HCT116 (cell line): ENCODE data around the gene ACTN3.

ENCODE experiments used
- CBX3 ChIP-seq: IDR thresholded peaks from 2 replicates; pipeline ENCODE4 v1.6.1; 2012; ENCODE audit warnings: low read depth
- CTCF ChIP-seq, 3 experiments: fragments of 200-600 bp in 1 of 3; sonication (generic) in 1 of 3; IDR thresholded peaks in 2 of 3; conservative IDR thresholded peaks in 1 of 3; 2 replicates each; pipeline ENCODE4 v1.5.1; 2012 to 2017; ENCODE audit warnings: low read depth in 2 of 3, low read length in 2 of 3, antibody characterized with exemption in 1 of 3, borderline replicate concordance in 1 of 3, control low read depth in 1 of 3, mild to moderate bottlenecking in 1 of 3, mixed read lengths in 1 of 3, mixed run types in 1 of 3, moderate library complexity in 1 of 3; ENCODE audit not compliant: insufficient read depth in 1 of 3
- EGR1 ChIP-seq: IDR thresholded peaks from 2 replicates; pipeline ENCODE4 v1.6.1; 2012; ENCODE audit warnings: low read depth
- JUND ChIP-seq: IDR thresholded peaks from 2 replicates; pipeline ENCODE4 v1.6.1; 2012
- MAX ChIP-seq: IDR thresholded peaks from 2 replicates; pipeline ENCODE4 v1.6.1; 2012
- POLR2A ChIP-seq: IDR thresholded peaks from 2 replicates; pipeline ENCODE4 v1.7.0; 2011; ENCODE audit warnings: borderline replicate concordance; ENCODE audit not compliant: insufficient read depth, insufficient read length; ENCODE audit errors: extremely low read depth
- POLR2AphosphoS5 ChIP-seq: IDR thresholded peaks from 2 replicates; pipeline ENCODE4 v1.6.1; 2011; ENCODE audit warnings: mild to moderate bottlenecking, low read depth, low read length, moderate library complexity
- RAD21 ChIP-seq: IDR thresholded peaks from 2 replicates; pipeline ENCODE4 v1.6.1; 2012; ENCODE audit warnings: low read depth, mild to moderate bottlenecking
- REST ChIP-seq: IDR thresholded peaks from 2 replicates; pipeline ENCODE4 v1.6.1; 2012; ENCODE audit warnings: low read depth
- YY1 ChIP-seq: IDR thresholded peaks from 2 replicates; pipeline ENCODE4 v1.6.1; 2011; ENCODE audit warnings: low read length, low read depth, moderate library complexity, mild to moderate bottlenecking; ENCODE audit not compliant: insufficient replicate concordance; ENCODE audit errors: extremely low read depth
- ZFX ChIP-seq: fragments of 450-650 bp; IDR thresholded peaks from 2 replicates; pipeline ENCODE4 v1.6.1; 2017
- TF ChIP-seq, protein P1 (sequence below): IDR thresholded peaks from 2 replicates; pipeline ENCODE4 v1.6.1; 2011; ENCODE audit warnings: mild to moderate bottlenecking, low read length, moderate library complexity; ENCODE audit not compliant: insufficient replicate concordance; ENCODE audit errors: extremely low read depth

GRCh38 chr11:66523611-66524010 is 23.1 kb upstream of the ACTN3 start:
- TF ChIP-seq CTCF (IDR thresholded peaks at IDR 0.05 in 2 of 3, conservative IDR thresholded peaks at IDR 0.05 in 1 of 3; ENCODE audit: borderline replicate concordance in 1 of 3, insufficient read depth in 1 of 3, low read depth in 2 of 3, low read length in 2 of 3) (no peak), POLR2AphosphoS5 (no peak), REST (no peak), POLR2A (no peak), CBX3 (no peak), RAD21 (no peak), YY1 (no peak), ZFX (no peak), JUND (no peak), MAX (no peak), EGR1 (no peak)
- TF ChIP-seq, protein P1, sequence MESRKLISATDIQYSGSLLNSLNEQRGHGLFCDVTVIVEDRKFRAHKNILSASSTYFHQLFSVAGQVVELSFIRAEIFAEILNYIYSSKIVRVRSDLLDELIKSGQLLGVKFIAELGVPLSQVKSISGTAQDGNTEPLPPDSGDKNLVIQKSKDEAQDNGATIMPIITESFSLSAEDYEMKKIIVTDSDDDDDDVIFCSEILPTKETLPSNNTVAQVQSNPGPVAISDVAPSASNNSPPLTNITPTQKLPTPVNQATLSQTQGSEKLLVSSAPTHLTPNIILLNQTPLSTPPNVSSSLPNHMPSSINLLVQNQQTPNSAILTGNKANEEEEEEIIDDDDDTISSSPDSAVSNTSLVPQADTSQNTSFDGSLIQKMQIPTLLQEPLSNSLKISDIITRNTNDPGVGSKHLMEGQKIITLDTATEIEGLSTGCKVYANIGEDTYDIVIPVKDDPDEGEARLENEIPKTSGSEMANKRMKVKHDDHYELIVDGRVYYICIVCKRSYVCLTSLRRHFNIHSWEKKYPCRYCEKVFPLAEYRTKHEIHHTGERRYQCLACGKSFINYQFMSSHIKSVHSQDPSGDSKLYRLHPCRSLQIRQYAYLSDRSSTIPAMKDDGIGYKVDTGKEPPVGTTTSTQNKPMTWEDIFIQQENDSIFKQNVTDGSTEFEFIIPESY, result no peak
